Keratinocyte (primary cell): ENCODE data around the gene FAM228A. TPM values are rescaled to one million over a fixed set of nuclear protein-coding genes. Genes with fewer than 3 reads are reported as not detected.

Experiments used
- DNase-seq: peaks from one replicate; pipeline ENCODE4 v3.0.0-alpha.2; 2011; ENCODE audit warnings: low read depth, missing footprints, low spot score
- FAIRE-seq: peaks from 2 replicates; lab custom pipeline; 2011; peaks lifted over from hg19 to GRCh38; lab: Jason Lieb, UNC
- H2AFZ ChIP-seq: 2 replicates; pipeline ENCODE4 v1.6.0; 2012; ENCODE audit warnings: low read length, control low read depth, inconsistent platforms; ENCODE audit not compliant: control insufficient read depth
- H3K27ac ChIP-seq: 2 replicates; pipeline ENCODE4 v1.5.1; 2011; ENCODE audit warnings: low read length; ENCODE audit not compliant: control insufficient read depth, insufficient read depth
- H3K27me3 ChIP-seq: 3 replicates; pipeline ENCODE4 v1.6.0; 2011; ENCODE audit warnings: low read length; ENCODE audit not compliant: control insufficient read depth, insufficient read depth; ENCODE audit errors: extremely low read depth
- H3K36me3 ChIP-seq, 2 experiments: 2 replicates in 1 of 2; 3 replicates in 1 of 2; pipeline ENCODE4 v1.5.1; 2011; ENCODE audit warnings: low read length in 2 of 2, mild to moderate bottlenecking in 1 of 2; ENCODE audit not compliant: control insufficient read depth in 2 of 2, insufficient read depth in 2 of 2; ENCODE audit errors: extremely low read depth in 1 of 2
- H3K4me1 ChIP-seq: 3 replicates; pipeline ENCODE4 v1.5.1; 2011; ENCODE audit warnings: low read length; ENCODE audit not compliant: control insufficient read depth, insufficient read depth; ENCODE audit errors: extremely low read depth
- H3K4me2 ChIP-seq: 3 replicates; pipeline ENCODE4 v1.6.0; 2011; ENCODE audit warnings: low read depth, low read length; ENCODE audit not compliant: control insufficient read depth, insufficient read depth; ENCODE audit errors: extremely low read depth
- H3K4me3 ChIP-seq, 3 experiments: fragments of 200-600 bp in 1 of 3; sonication (generic) in 1 of 3; 2 replicates in 2 of 3; 3 replicates in 1 of 3; pipeline ENCODE4 v1.5.1; 2011 to 2016; ENCODE audit warnings: low read length in 3 of 3, mild to moderate bottlenecking in 3 of 3, control low read depth in 2 of 3, inconsistent platforms in 1 of 3, low read depth in 1 of 3, mixed read lengths in 1 of 3, mixed run types in 1 of 3, moderate library complexity in 1 of 3; ENCODE audit not compliant: control insufficient read depth in 2 of 3, insufficient read depth in 2 of 3; ENCODE audit errors: extremely low read depth in 1 of 3
- H3K79me2 ChIP-seq: 2 replicates; pipeline ENCODE4 v1.6.0; 2012; ENCODE audit warnings: low read length; ENCODE audit not compliant: control insufficient read depth, insufficient read depth
- H3K9ac ChIP-seq: 3 replicates; pipeline ENCODE4 v1.6.0; 2011; ENCODE audit warnings: low read length; ENCODE audit not compliant: control insufficient read depth, insufficient read depth; ENCODE audit errors: extremely low read depth
- H3K9me1 ChIP-seq: 3 replicates; pipeline ENCODE4 v1.6.0; 2011; ENCODE audit warnings: low read length; ENCODE audit not compliant: control insufficient read depth, insufficient read depth; ENCODE audit errors: extremely low read depth
- H3K9me3 ChIP-seq: 2 replicates; pipeline ENCODE4 v1.5.1; 2012; ENCODE audit warnings: low read depth, low read length; ENCODE audit not compliant: control insufficient read depth
- H4K20me1 ChIP-seq: 3 replicates; pipeline ENCODE4 v1.6.0; 2011; ENCODE audit warnings: low read length; ENCODE audit not compliant: control insufficient read depth, insufficient read depth; ENCODE audit errors: extremely low read depth
- EZH2 ChIP-seq: IDR thresholded peaks from one replicate; pipeline ENCODE4 v1.6.1; 2012; ENCODE audit warnings: inconsistent platforms, mild to moderate bottlenecking, low read length, moderate library complexity
- dilution Hi-C: fragments of 300-500 bp; cut with MboI; formaldehyde crosslinking; loops from one replicate; pipeline ENCODE4 v1.7.0; 2020; ENCODE audit warnings: low sequenced_read_pairs; ENCODE audit not compliant: extremely low pct_ligation_motif_present
- polyA plus RNA-seq, 5 experiments: library from polyadenylated mRNA; depleted of rRNA in 3 of 5; stranded (reverse) in 3 of 5; stranded (forward) in 1 of 5; unstranded in 1 of 5; fragments of >200 nt; gene quantifications; 1 replicate in 1 of 5; 2 replicates in 3 of 5; 3 replicates in 1 of 5; pipeline versions ENCODE4 v1.2.1 to v1.2.3, GENCODE V29; 2011 to 2012; ENCODE audit warnings: missing spikeins in 2 of 5, low read depth in 1 of 5, low replicate concordance in 1 of 5
- TF ChIP-seq, protein P1 (sequence below), 3 experiments: IDR thresholded peaks in 1 of 3; conservative IDR thresholded peaks in 1 of 3; optimal IDR thresholded peaks in 1 of 3; 2 replicates in 2 of 3; 3 replicates in 1 of 3; pipeline versions ENCODE3 to v1.5.1; 2011; ENCODE audit warnings: low read length in 3 of 3, mild to moderate bottlenecking in 3 of 3, moderate library complexity in 2 of 3, control low read depth in 1 of 3, inconsistent platforms in 1 of 3; ENCODE audit not compliant: insufficient read depth in 2 of 3; ENCODE audit errors: extremely low read depth in 1 of 3

The FAM228A gene
- polyA plus RNA-seq, 1 donor (not counting 4 experiments of a cell fraction or from before 2014, with no cell fraction given), result not detected

DNA sequence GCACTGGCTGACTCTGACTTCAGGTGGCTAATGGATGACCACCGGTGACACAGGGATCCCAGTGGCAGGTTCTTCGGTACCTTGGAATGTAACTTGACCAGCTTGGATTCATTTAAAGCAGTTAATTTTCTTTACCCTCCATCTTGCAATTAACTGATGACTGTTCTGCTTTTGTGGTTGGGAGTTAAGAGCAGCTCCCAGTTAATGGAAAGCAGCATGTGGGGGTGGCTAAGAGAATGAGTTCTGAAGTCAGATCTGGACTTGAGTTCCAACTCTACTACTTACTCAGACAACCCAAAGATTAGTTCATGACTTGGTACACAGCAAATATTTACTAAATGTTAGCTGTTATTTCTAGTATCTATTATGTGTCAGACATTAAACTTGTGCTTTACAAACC lies 58.5 kb downstream of the FAM228A start:
- no peak for DNase-seq
- Histone ChIP-seq H3K27ac (no peak overlapping the region), H3K4me1 (no peaks in the 10 kb centered on the region), H3K4me2 (no peak overlapping the region), H4K20me1 (no peaks in the 10 kb centered on the region), H3K9me1 (no peaks in the 10 kb centered on the region), H3K27me3 (no peaks in the 10 kb centered on the region), H3K36me3 (no peaks in the 10 kb centered on the region), H3K9ac (no peak overlapping the region), H3K9me3 (no peaks in the 10 kb centered on the region), H3K4me3 (no peak overlapping the region), H2AFZ (no peak overlapping the region), H3K79me2 (no peaks in the 10 kb centered on the region)
- no peak for FAIRE-seq
- dilution Hi-C loops, result no loop called here
- no peak for TF ChIP-seq EZH2
- TF ChIP-seq, protein P1, sequence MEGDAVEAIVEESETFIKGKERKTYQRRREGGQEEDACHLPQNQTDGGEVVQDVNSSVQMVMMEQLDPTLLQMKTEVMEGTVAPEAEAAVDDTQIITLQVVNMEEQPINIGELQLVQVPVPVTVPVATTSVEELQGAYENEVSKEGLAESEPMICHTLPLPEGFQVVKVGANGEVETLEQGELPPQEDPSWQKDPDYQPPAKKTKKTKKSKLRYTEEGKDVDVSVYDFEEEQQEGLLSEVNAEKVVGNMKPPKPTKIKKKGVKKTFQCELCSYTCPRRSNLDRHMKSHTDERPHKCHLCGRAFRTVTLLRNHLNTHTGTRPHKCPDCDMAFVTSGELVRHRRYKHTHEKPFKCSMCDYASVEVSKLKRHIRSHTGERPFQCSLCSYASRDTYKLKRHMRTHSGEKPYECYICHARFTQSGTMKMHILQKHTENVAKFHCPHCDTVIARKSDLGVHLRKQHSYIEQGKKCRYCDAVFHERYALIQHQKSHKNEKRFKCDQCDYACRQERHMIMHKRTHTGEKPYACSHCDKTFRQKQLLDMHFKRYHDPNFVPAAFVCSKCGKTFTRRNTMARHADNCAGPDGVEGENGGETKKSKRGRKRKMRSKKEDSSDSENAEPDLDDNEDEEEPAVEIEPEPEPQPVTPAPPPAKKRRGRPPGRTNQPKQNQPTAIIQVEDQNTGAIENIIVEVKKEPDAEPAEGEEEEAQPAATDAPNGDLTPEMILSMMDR (optimal IDR thresholded peaks at IDR 0.05 in 1 of 3, IDR thresholded peaks at IDR 0.05 in 1 of 3, conservative IDR thresholded peaks at IDR 0.05 in 1 of 3; ENCODE audit: extremely low read depth in 1 of 3, insufficient read depth in 2 of 3, low read length in 3 of 3), result no peak

GRCh38 chr2:24237313-24237712 lies 62.5 kb downstream of the FAM228A start:
- H3K9me1 ChIP-seq, result no peaks in the 10 kb centered on the region
- no peaks in the 10 kb centered on the region for H3K9me3 ChIP-seq
- no peaks in the 10 kb centered on the region for H3K27me3 ChIP-seq
- H3K4me1 ChIP-seq, result no peaks in the 10 kb centered on the region
- FAIRE-seq (no peak), DNase-seq (no peak)
- no peak overlapping the region for H2AFZ ChIP-seq
- H3K36me3 ChIP-seq, result no peaks in the 10 kb centered on the region
- no peak overlapping the region for H3K4me3 ChIP-seq
- H3K4me2 ChIP-seq, result no peak overlapping the region
- dilution Hi-C loops, result no loop called here
- H3K9ac ChIP-seq, result no peak overlapping the region
- H4K20me1 ChIP-seq, result no peaks in the 10 kb centered on the region
- no peaks in the 10 kb centered on the region for H3K79me2 ChIP-seq
- TF ChIP-seq, protein P1 (optimal IDR thresholded peaks at IDR 0.05 in 1 of 3, IDR thresholded peaks at IDR 0.05 in 1 of 3, conservative IDR thresholded peaks at IDR 0.05 in 1 of 3; ENCODE audit: extremely low read depth in 1 of 3, insufficient read depth in 2 of 3, low read length in 3 of 3), result no peak
- no peak for TF ChIP-seq EZH2
- H3K27ac ChIP-seq, result no peak overlapping the region
